AML-193 (cell line): ENCODE results near the gene GOLGA6L10.
"Not testable (repeated sequence)": the region's sequence is repeated elsewhere in the genome, so short reads cannot be mapped to it uniquely, and the experiment has no call there.

Experiments used
- DNase-seq, 2 experiments: peaks; one replicate each; lab custom pipeline; 2025; lab: John Stamatoyannopoulos, UW

The GOLGA6L10 gene, protein sequence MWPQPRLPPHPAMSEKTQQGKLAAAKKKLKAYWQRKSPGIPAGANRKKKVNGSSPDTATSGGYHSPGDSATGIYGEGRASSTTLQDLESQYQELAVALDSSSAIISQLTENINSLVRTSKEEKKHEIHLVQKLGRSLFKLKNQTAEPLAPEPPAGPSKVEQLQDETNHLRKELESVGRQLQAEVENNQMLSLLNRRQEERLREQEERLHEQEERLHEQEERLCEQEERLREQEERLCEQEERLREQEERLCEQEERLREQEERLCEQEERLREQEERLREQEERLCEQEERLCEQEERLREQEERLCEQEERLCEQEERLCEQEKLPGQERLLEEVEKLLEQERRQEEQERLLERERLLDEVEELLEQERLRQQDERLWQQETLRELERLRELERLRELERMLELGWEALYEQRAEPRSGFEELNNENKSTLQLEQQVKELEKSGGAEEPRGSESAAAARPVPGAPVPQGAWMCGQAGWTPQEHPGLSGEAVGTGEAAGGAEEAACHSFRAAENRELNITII

DNA sequence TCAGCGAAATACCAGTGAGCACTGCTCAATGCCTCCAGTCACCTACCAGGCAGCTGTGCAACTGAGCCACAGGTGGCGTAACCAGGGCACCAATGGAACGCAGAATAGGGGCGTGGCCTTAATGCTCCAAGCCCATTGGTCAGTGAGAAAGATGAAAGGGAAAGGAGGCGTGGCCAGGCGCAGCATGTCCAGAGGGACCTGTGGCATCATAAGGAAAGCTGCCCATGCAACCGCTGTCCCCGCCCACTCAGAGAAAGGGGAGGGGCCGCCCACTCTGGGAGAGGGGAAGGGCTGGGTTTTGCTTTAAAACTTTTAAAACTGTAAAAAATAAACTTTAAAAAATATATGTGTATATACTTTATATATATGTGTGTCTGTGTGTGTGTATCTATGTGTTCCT, at the start of gene GOLGA6L10:
Gene GOLGA6L10, minus strand, starts transcription at position 101 of the 400 bp plus-strand sequence. Its CDS starts 100 bp downstream, at position 1.
- not testable (repeated sequence) for DNase-seq

DNA sequence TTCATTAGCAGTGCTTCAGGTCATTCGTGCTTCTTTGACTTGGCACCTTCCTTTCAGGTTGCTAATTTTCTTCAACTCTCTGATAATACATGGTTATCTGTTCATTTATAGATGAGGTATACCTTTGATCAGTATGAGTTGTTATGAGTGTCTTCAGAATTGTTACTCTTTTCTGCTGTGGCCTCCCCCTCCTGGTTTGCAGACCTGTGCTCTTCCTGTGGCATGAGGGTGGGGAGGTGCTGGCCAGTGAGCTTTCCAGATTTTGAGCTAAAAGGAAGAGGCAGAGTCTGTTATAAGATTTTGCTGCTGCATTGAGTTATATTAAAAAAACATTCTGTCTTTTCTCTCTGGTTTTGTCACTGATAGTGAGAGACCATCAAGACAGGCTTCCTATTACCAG, 49.5 kb upstream of the GOLGA6L10 start:
- DNase-seq: no peak

DNA sequence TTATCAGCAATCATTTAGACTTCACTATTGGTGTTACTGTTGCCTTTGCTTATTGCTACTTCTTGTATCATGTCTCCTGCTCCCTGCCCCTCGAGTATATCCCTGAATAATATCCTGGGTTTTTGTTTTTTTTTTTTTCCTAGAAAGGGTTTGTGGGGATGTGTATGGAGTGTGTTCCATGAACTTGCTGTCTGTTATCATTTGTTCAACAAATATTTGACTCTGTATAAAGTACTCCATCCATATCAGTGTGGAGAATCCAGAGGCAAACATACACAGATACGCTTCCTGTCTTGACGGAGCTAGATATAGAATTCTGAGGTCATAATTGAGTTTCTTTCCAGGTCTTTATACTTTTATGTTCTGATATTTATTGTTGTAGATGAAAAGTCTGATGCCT, 48.5 kb upstream of the GOLGA6L10 start:
- DNase-seq: no peak

DNA sequence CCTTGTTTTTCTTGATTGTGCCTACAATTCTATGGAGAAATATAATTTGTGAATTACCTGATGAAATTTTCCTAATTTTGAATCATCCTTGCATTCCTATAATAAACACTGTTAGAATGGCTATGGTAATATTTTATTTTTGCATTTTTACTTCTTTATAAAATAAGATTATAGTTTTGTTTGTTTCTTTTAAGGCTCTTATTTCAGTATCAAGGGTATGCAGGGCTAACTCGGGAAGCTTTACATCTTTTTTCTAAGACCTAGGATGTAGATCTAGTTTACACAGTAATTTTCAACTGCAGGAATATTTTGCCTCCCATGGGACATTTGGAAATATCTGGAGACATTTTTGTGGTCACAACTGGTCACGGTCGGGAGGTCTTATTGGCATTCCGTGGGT, 46.5 kb upstream of the GOLGA6L10 start:
- not testable (repeated sequence) for DNase-seq

DNA sequence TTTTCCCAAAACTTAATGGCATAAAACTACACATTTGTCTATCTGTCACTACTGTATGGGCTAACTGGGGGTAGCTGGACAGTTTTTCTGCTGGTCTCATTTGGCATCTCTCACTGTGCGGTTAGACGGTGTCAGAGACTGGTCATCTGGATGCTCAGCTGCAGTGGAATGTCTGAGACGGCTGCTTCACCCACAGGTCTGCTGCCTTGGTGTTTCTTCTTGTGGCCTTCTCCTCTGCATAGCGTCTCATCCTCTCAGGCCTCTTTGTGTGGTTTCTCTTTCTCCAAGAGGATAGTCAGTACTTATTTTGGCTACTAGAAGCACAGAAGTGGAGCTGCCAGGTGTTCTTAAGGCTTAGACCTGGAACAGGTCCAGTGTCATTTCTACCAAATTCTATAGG, 44.4 kb upstream of the GOLGA6L10 start:
- no peak for DNase-seq

DNA sequence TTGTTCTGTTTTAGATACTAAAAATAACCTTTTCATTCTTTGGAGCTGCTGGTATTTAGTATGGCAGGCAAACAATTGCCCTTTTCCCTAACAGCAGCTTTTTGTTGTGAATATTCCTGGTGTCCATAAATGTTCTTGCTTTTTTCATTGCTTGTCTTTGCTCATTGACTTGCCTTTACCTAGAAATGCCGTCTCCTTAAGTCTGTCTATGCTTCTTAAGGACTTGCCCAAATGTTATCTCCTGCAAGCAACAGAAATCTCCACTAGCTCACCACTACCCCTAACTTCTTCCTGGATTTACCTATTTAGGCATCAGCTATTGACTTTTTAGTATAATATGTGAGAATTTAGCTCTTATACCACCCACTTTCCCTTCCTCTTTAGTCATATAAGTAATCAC, 42.8 kb upstream of the GOLGA6L10 start:
- not testable (repeated sequence) for DNase-seq

DNA sequence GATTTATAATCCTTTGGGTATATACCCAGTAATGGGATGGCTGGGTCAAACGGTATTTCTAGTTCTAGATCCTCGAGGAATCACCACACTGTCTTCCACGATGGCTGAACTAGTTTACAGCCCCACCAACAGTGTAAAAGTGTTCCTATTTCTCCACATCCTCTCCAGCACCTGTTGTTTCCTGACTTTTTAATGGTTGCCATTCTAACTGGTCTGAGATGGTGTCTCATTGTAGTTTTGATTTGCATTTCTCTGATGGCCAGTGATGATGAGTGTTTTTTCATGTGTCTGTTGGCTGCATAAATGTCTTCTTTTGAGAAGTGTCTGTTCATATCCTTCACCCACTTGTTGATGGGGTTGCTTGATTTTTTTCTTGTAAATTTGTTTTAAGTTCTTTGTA, 40.9 kb upstream of the GOLGA6L10 start:
- not testable (repeated sequence) for DNase-seq

DNA sequence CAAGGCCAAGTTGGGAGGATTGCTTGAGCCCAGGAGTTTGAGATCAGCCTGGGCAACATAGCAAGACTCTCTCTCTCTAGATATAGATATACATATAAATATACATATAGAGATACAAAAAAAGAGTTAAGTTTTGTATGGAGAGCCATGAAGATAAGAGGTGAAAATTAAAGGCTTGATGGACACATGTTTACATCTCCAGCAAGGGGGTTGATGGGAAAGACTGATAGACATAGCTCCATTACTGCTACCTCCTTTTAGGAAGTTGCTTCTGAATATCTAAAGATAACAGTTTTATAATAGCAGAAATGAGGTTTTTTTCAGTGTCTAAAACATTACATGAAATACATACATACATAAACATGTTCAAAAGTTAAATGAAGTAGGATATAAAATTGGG, 37.9 kb upstream of the GOLGA6L10 start:
- not testable (repeated sequence) for DNase-seq

DNA sequence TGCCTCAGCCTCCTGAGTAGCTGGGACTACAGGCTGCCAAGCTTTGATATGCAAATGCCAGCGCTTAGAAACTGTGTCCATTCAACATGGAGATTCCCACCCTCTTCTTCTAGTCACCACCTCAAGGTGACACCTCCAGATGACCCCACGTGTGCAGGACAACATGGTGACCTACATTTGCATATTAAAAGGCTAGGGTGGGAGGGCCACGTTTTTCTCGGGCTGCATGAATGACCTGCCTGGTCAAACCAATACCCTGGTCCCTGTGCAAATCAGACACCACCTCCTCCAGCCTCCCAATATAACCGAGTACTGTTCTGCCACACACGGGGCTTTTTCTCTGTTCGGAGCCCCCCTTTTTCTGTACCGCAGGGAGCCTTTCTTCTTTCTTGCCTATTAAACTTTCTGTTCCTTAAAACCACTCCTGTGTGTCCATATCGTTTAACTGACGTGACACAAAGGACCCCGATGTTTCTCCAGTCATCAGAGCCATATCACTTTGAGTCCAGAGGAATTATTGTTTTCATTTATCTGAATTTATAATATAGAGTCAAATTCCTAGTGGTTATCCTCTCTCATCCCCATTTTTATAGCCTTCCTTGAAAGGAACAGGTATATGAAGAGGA, 32.2 kb upstream of the GOLGA6L10 start:
- DNase-seq: not testable (repeated sequence)

DNA sequence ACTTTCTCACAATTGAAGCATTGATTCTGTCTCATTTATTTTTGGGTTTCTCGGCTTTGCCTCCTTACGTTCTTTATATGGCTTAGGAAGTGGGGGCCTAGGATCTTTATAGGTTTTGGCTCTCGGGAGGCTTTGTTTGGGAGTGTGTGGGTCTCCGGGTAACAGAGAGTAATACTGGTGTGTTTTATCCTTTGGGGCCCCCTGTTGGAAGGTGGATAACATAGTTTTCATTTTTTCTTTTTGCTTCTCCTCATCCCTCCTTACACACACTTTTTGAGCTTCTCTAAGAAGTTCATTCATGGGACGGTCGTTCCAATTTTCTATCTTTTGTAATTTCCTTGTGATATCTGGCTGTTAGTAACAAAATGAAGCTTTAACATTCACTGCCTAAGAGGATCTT, 30.3 kb upstream of the GOLGA6L10 start:
- not testable (repeated sequence) for DNase-seq

DNA sequence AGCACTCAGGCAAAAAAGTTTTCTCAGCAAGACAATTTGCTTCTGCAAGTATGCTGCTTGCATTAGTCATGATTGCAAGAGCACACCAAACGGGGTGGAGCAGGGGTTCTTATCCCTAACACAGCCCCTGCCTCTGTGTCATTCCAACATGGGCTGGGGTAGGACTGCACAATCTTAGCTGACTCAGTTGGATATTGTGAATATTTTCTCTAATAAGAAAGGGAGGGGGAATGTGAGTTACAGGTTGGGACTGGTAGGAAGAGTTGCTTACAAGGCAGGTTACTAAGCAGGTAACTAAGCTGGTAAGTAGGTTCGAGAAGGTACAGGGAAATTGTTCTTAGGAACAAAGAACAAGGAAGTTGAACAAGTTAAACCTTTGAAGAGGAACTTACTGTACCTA, 24.4 kb upstream of the GOLGA6L10 start:
- not testable (repeated sequence) for DNase-seq

DNA sequence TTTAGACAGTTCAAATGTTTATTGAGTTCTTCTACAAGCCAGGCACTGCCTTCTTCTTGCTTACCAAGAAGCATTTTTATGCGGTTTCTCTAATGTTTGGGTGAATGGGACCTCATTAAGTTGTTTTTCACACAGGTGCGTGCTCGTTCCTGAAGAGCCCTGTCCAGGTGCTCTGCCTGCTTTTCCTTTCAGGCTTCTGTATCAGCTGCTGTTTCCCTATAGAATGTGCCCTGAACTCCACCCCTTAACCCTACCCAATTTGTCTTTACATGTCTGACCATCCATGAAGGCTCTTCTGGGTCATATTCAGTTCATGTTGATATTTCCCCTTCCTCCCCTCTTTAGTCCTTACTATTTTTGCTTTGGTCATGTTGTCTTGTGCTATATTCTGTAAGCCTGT, 22.4 kb upstream of the GOLGA6L10 start:
- no peak for DNase-seq

DNA sequence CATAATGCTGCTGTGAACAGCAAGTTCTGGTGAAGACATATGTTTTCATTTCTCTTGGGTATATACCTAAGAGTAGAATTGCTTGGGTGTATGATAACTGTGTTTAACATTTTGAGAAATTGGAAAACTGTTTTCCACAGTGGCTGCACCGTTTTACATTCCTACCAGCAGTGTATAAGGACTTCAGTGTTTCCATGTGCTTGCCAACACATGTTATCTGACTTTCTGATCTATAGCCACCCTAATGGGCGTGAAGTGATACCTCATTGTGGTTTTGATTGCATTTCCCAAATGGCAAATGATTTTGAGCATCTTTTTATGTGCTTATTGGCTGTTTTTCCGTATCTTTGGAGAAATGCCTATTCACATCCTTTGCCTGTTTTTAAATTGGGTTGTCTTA, 18.5 kb upstream of the GOLGA6L10 start:
- DNase-seq: not testable (repeated sequence)

DNA sequence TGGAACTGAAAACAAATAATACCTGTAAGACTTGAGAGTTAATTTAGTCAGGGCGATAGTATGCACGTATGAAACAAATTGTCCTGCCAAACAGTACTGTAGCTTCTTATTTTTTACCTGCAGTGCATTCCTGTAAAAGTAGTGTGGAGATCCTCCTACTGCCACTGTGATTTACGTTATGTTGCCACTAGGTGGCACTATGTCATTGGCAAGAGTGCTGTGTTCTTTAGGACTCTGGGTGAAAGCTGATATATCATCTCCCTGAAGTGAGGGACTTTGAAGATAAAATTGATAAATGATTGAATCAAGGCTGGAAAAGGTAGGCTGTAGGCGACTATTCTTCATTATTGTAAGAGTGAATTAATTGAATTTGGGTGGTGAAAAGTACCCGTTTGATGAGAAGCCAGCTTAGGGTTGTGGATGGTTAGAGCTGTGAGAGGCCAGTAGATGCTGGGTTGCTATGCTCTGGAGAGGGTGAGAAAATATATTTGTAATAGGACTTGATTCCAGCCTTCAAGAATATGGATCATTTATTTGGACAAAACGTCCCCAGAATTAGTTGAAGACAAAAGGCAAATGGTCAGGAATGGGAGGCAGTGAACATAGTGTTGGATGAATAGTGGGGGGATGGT, 16.5 kb upstream of the GOLGA6L10 start:
- not testable (repeated sequence) for DNase-seq

DNA sequence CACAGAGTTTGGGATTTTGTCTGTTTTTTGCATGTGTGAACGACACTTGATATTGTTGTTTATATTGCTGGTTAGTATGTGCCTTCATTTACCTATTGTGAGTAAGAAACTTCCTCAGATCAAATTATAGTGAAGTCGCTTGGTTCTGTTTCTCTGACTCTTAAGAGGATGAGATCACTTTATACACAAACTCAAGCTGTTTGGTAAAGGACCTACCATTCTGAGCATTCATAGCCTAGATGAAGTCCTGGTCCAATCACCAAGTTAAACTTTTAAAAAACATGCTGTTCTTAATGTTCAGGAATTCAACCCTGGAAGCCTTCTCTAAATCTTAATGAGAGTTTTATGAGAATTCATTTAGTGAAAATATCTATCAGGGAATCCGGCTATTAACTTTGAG, 15.3 kb upstream of the GOLGA6L10 start:
- DNase-seq: not testable (repeated sequence)

DNA sequence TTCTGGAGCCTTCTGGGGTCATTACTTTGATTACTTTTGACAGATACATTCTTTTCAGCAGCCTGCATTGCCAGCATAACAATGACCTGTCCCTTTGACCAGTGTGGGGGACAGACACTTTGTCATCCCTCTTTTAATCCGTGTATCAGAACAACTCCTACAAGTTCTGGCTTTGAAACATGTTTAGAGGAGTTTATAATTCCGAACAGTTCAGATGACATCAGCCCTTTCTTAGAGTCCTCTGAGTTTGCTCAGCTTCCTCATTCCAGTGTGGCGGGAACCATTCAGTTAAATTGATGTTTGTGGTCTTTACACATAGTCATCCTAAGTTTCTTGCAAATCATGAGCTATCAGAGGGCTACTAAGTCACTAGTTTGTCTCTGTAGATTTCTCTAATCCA, 13.5 kb upstream of the GOLGA6L10 start:
- not testable (repeated sequence) for DNase-seq

DNA sequence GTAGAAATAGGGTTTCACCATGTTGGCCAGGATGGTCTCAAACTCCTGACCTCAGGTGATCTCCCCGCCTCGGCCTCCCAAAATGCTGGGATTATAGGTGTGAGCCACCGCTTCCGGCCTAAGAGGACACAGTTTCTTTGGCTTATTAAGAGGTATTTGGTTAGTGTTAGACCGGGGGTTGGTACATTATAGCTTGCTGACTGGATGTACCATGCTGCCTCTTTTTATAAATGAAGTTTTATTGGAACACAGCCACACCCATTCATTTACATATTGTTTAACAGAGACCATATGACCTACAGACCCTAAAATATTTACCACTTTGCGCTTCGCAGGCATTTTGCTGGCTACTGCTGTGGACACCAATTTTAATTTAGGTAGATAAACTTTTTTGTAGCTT, 11.3 kb upstream of the GOLGA6L10 start:
- DNase-seq: not testable (repeated sequence)

DNA sequence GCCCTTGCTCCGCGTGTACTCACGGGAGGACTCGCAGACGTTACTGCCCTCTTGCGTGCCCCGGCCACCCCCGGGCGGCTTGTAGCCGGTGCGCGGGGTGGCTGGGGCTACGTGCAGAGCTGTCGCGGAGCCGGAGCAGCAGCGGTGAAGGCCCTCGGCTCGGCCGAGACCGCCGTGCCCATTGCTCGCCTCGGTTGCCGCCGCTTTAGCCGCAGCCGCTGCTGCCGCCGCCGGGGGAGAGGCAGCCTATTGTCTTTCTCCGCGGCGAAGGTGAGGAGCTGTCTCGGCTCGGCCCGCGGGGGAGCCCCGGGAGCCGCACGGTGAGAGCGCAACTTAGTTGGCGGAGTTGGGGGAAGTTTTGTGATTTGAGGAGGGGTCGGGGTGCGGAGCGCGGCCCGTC, 5.8 kb upstream of the GOLGA6L10 start:
- DNase-seq: not testable (repeated sequence)

DNA sequence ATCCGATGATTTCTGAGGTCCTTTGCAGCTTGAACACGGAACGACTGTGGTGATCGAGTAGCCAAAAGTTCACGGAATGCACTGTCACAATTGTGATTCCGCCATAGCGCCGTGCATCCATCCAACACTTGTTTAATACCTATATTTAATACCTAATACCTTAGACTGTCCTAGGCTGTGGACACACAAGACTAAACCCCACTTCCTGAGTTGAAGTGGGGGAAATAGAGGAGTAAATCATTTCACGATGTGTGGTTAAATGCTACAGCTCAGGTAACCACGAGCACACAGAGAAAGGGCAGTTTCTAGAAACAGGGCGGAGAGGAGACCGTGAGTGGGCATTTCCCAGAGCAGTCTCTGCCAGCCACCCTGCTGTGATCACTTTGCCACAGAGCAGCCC, 5.3 kb upstream of the GOLGA6L10 start:
- DNase-seq: not testable (repeated sequence)

DNA sequence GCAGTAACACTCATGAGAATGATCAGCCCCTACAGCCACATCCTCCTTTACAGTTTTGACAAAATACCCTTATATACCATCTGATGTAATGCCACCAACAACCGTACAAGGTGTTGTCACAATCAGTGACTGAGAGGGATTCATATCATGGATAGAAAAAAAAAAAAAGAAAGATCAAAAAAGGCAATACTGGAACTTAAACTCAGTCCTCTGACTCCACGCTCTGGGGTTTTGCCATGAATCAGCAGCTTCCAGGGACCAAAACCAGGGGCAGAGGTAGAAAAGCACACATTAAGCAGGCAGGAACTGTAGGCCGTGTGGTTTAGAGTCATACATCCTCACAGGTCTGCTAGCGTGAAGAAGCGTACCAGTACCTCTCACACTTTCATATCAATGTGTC, 1.6 kb downstream of the GOLGA6L10 start:
- not testable (repeated sequence) for DNase-seq

DNA sequence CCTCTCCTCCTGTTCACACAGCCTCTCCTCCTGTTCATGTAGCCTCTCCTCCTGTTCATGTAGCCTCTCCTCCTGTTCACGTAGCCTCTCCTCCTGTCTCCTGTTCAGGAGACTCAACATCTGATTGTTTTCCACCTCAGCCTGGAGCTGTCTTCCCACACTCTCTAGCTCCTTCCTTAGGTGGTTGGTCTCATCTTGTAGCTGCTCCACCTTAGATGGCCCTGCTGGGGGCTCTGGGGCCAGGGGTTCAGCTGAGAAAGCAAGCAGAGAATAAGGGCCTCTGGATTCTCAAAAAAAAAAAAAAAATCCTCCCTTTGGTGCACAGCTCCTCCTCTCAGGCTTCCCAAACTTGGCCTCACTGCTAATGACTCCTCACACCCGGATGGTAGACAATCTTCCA, 4.1 kb downstream of the GOLGA6L10 start:
- DNase-seq: not testable (repeated sequence)

DNA sequence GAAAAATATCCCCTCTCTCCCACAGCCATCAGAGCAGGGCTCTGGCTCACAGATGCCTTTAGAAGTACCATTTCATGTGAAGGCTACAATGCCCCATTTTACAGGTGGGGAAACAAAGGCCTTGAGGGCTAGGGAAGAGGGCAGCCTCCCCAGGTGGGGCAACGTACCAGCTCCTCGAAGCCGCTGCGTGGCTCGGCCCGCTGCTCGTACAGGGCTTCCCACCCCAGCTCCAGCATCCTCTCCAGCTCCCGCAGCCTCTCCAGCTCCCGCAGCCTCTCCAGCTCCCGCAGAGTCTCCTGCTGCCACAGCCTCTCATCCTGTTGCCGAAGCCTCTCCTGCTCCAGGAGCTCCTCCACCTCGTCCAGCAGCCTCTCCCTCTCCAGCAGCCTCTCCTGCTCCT, 4.9 kb downstream of the GOLGA6L10 start:
- not testable (repeated sequence) for DNase-seq

DNA sequence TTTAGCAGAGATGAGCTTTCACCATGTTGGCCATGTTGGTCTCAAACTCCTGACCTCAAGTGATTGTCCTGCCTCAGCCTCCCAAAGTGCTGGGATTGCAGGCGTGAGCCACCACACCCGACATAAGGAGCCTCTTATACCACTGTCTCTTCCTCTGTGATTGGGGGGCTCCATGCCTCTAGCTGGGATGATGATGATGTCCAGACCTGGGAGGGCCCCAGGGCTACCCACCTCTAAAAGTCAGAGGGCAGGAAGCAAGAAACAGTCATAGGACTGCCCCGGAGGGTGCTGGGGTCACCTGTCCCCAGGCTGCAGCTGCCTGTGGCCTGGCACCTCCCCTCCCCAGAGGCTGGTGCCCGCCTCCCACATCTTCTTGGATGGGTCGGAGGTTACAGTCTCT, 5.4 kb downstream of the GOLGA6L10 start:
- DNase-seq: not testable (repeated sequence)
